Esophagus squamous epithelium (tissue), 4 donors: ENCODE results near the gene CLASP2.

Experiments
- POLR2A ChIP-seq, 4 donors: fragments of 450-650 bp; IDR thresholded peaks; one replicate each; pipeline ENCODE4 v1.6.1; 2017; ENCODE audit warnings: antibody characterized with exemption in 4 of 4, mild to moderate bottlenecking in 4 of 4, moderate library complexity in 3 of 4
- TF ChIP-seq, protein P1 (sequence below), 6 experiments: fragments of 450-650 bp in 4 of 6; fragments of 200-600 bp in 2 of 6; sonication (generic) in 2 of 6; IDR thresholded peaks; one replicate each; pipeline ENCODE4 v1.5.1; 2016 to 2019; ENCODE audit warnings: antibody characterized with exemption in 6 of 6, mild to moderate bottlenecking in 4 of 6, moderate library complexity in 4 of 6

DNA sequence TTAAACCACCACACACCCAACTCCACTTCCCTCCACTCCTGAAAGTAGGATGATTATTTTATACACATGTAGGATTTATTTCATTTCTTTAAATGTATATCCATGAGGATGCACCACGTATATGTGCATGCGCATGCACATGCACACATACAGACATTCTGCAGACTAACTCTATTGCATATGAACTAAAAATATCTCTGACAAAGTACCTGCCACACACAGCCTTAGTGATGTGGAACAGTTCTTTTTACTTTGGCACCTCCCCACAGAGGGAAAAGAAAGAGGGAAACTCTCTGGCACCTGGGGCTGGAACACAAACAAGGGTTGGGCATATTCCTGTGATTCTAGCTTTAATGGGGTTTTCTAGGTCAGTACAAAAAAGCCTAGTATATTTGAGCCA lies 138.2 kb downstream of the CLASP2 start:
- TF ChIP-seq, protein P1, sequence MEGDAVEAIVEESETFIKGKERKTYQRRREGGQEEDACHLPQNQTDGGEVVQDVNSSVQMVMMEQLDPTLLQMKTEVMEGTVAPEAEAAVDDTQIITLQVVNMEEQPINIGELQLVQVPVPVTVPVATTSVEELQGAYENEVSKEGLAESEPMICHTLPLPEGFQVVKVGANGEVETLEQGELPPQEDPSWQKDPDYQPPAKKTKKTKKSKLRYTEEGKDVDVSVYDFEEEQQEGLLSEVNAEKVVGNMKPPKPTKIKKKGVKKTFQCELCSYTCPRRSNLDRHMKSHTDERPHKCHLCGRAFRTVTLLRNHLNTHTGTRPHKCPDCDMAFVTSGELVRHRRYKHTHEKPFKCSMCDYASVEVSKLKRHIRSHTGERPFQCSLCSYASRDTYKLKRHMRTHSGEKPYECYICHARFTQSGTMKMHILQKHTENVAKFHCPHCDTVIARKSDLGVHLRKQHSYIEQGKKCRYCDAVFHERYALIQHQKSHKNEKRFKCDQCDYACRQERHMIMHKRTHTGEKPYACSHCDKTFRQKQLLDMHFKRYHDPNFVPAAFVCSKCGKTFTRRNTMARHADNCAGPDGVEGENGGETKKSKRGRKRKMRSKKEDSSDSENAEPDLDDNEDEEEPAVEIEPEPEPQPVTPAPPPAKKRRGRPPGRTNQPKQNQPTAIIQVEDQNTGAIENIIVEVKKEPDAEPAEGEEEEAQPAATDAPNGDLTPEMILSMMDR (IDR thresholded peaks at IDR 0.05) = no peak
- no peak for TF ChIP-seq POLR2A (IDR thresholded peaks at IDR 0.05)
